ELF-1 (cell line): ENCODE measurements around the gene AOAH.
"Not testable (repeated sequence)": the region's sequence is repeated elsewhere in the genome, so short reads cannot be mapped to it uniquely, and the experiment has no call there.

ENCODE experiments used
- DNase-seq: peaks from one replicate; pipeline ENCODE4 v3.0.0-alpha.2; 2016; ENCODE audit warnings: low read depth, low spot score

Gene AOAH

GRCh38 chr7:36512616-36513015 lies 211.7 kb downstream of the AOAH start:
- no peak for DNase-seq

GRCh38 chr7:36509962-36510361 lies 214.3 kb downstream of the AOAH start:
- DNase-seq, result no peak

DNA sequence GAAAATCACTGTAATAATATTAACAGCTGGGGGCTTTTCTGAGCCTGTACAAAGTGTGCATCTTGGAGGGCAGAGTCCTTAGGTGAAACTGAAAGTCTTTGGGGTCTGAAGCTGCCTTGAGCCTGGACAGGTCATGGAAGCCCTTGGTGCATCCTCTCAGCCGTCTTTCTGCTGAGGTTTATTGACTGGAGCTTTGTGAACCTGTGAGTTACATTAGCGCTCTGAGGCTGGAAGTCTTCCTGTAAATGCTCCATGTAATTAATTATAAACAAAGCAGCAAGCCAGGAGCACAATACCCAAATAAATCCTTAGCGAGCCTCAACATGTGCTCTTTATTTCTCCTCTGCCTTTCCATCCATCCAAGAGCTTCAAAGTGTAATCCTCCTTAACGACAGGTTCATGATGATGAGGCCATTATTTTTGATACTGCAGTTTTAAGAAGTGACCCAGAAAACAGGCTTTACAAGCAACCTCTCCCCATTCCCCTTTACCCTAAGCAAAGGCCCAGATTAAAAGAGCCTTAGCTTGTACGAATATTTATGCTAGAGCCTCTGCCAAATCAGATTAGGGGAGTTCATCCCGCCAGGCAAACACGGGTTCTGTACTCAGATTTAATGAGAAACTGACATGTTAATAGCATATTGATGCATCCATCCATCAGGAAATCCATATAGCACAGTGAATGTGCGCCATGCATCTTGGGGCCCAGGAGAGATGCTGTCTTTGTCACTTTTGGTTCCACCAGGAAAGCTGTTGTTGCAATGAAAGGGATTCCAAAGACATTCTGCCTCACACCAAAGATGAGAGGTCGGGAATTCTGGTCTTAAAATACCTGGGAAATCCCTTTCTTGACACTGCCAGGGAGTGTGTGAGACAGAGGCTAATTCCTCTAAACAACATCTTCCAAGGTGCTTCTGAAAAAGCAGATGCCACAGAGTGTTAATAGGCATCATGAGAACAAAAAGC lies 216.5 kb downstream of the AOAH start:
- DNase-seq, result no peak

- no peak for DNase-seq
Observed at GRCh38 chr7:36506820-36507219, 217.5 kb downstream of the AOAH start.

DNA sequence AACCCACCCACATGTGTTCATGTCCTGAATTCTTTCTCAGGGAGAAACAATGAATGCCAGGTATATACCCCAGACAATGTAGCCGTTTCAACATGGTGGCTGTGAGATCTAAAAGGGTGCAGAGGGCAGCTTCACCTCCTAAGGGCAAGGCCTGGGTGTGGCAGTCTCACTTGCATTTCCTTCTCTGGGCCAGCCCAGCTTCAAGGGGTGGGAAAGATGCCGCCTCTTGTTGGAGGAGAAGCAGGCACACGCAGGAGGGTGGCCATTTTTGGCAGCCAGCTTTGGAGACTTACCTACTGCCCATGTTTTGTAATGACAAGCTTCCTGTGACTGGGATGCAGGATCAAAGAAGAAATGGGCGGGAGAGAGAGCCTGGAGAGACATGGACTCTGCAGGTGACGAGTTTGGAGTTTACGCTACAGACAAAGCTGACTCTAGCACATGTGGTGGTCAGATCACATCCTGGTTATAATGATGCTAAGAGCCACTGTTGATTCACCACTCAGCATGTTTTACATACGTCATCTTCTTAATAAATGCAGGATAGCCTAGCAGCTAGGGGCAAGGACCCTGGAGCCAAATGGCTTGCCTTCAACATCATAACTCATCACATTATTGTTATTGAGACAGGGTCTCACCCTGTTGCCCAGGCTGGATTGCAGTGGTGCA lies 218.0 kb downstream of the AOAH start:
- DNase-seq, result no peak

DNA sequence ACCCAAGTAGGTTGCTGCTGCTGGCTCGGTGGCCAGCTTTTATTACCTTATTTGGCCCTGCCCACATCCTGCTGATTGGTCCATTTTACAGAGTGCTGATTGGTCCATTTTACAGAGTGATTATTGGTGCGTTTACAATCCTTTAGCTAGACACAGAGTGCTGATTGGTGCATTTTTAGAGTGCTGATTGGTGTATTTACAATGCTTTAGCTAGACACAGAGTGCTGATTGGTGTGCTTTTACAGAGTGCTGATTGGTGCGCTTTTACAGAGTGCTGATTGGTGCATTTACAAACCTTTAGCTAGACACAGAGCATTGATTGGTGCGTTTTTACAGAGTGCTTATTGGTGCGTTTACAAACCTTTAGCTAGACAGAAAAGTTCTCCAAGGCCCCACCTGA lies 219.7 kb downstream of the AOAH start:
- DNase-seq, result not testable (repeated sequence)

- not testable (repeated sequence) for DNase-seq
Observed at GRCh38 chr7:36504216-36504615, 220.1 kb downstream of the AOAH start.

- no peak for DNase-seq
Observed at GRCh38 chr7:36497775-36498174, 226.5 kb downstream of the AOAH start.

DNA sequence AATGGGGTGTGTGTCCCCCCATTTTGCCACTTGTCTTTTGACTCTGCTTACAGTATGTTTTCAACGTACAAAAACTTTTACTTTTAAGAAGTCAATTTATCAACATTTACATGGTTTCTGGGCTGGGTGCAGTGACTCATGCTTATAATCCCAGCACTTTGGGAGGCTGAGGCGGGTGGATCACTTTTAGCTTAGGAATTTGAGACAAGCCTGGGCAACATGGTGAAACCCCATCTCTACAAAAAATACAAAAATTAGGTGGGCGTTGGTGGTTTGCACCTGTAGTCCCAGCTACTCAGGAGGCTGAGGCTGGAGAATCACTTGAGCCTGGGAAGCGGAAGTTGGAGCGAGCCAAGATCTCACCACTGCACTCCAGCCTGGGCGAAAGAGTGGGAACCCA lies 227.1 kb downstream of the AOAH start:
- DNase-seq, result not testable (repeated sequence)

DNA sequence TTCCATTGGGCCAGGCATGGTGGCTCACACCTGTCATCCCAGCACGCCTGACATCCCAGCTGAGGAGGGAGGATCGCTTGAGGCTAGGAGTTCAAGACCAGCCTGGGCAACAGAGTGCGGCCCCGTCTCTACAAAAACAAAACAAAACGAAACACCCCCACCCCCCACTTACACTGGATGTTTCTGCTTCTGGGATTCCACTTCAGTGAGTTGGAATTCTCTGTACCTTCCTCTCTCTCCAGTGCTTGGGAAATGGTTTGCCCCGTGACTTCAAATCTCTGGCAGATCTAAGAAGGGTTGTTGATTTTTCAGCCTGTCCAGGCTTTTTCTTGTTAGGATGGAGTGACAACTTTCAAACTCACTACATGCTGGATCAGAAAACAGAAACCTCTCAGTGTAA lies 227.7 kb downstream of the AOAH start:
- DNase-seq, result no peak

DNA sequence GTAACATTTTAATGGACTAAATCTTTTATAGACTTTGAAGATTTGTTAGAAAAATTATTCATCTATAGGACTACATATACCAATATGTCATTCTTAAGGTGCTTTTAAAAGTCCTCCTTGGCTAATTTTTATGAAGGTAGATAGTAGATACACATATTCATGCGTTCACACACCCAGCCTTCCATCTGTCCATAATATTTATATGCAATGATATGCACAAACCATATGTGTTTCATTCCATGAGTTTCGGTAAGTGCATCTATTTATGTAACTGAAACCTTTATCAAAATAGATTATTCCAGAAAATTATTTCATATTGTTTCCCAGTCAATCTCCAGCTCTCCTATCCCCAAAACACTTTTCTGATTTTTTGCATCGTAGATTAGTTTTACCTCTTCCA lies 233.0 kb downstream of the AOAH start:
- DNase-seq, result no peak

DNA sequence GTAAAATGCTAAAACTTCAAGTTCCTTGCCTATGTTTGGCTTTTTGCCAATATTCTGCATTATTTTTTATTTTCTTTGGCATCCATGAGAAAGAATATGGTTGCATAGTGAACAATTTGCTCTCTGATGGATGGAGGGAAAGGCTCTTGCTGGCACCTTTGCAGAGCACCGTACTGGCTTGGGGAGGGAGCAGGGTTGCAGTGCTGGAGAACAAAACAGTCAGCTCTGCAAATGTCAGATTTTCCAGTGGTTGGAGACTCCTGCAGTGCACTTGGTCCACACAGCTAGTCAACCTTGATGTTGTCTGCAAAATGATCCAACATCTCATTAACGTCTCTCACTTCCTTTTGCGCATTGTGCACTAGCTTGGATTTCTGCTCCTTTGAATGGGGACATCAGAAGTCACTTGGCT lies 233.9 kb downstream of the AOAH start:
- no peak for DNase-seq

GRCh38 chr7:36488672-36489071 lies 235.6 kb downstream of the AOAH start:
- DNase-seq, result not testable (repeated sequence)

DNA sequence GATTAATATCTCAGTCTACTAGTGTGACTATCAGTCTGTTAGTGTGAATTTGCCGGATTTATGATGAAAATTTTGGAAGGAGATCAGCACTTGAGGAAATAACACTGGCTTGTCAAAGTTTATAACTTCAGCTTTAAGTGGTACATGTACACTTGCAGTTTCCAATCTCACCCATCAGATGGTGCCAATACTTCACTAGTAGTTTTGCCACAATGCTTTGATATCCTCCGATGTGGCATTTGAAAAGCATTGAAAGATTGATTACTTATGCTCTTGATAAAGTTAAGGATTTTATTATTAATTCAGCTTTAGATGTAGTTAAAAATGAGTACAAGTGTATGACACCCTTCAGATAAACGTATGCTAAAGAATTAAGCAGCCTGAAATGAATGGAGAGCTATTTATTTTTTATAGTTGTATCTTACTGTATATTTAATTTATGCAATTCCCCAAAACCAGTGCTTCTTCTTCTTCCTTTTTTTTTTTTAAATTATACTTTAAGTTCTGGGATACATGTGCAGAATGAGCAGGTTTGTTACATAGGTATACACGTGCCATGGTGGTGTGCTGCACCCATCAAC lies 236.4 kb downstream of the AOAH start:
- DNase-seq, result no peak

DNA sequence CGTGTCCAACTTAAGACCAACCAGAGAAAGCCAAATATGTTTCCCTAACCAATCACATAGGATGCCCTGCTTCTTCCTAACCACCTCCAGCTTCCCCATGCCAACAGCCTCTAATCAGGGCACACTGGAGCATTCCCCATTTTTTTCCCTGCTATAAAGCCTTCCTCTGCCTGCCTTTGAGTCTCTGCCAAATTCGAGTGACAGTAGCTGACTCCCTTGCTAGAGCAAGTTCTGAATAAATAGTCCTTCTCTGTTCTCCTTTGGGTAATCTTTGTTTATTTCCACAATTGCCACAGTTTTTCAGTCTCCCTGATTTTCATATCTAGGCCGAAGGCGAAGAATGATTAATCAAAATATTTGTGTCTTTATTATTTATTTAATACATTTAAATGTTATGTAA lies 238.0 kb downstream of the AOAH start:
- DNase-seq, result no peak

GRCh38 chr7:36484265-36484664 lies 240.0 kb downstream of the AOAH start:
- DNase-seq, result no peak

DNA sequence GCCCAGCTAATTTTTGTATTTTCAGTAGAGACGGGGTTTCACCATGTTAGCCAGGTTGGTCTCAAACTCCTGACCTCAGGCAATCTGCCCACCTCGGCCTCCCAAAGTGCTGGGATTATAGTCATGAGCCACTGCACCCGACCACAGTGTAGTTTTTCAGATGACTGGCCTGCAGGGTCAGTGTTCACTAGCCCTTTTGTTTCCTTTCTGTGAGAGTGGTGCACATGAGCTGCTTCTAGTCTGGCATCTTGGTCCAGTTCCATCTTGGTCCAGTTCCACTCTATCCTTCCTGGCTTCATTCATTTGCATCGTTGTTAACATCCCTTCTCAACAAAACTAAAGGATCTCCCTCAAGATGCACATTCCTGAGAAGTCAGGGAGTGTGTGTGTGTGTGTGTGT lies 240.4 kb downstream of the AOAH start:
- not testable (repeated sequence) for DNase-seq

DNA sequence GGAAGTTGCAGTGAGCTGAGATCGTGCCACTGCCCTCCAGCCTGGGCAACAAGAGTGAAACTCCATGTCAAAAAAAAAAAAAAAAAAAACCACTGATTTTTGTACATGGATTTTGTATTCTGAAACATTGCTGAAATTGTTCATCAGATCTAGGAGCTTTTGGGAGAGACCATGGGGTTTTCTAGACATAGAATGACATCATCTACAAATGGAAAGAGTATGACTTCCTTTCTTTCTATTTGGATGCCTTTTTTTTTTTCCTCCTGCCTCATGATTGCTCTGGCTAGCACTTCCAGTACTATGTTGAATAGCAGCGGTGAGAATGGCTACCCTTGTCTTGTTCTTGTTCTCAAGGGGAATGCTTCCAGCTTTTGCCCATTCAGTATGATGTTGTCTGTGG lies 245.5 kb downstream of the AOAH start:
- DNase-seq, result no peak

- no peak for DNase-seq
Observed at GRCh38 chr7:36475381-36475780, 248.9 kb downstream of the AOAH start.

DNA sequence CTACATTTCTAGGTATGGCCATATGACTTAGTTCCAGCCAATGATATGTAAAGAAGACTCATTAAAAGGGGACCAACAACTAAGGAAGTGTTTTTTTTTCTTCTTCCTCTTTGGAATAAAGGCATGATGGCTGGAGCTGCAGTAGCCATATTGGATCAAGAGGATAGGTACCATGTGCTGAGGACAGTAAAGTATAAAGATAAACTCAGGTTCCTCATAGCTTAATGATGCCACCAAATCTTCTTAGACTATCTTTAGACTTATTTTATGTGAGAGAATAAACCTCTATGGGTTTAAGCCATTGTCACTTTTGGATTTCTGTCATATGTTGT lies 249.3 kb downstream of the AOAH start:
- no peak for DNase-seq

DNA sequence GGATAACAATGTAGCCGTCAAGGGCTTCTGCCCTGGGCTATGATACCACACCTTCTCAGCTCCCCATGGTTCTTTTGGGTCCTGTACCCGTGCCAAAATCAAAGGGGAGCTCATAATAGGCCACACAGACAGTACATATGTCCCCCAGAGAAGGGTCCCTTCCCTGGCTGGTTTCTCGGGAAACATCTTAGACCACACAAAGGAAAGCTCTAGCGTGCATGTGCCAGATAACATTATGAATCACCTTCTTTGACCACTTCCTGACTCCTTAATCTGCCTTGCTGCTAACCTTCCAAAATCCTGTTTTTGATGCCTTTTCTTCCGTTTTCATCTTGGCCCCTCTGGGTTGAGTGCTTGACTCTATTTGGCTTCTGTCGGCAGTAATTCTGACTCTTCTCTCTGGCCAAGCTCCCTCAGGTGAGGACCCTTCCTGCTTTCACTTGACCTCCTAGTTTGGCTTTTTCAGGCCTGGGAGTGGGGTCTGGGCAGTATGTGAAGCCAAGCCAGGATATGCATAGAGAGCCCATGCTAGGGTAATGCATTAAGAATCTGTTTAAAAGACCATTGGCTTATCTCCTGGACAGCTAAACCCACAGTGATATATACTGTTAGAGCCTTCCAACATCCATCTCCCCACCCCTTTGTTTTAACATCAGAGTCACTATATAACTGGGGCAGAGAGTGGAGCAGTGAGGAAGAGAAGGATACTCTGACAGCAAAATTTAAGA lies 249.8 kb downstream of the AOAH start:
- no peak for DNase-seq
